Right lobe of liver (tissue), 4 donors: ENCODE data around the gene DRAXIN.

ENCODE experiments used
- CTCF ChIP-seq, 4 donors: fragments of 200-600 bp in 3 of 4; fragments of 450-650 bp in 1 of 4; IDR thresholded peaks; one replicate each; pipeline versions ENCODE4 v1.5.1 to v1.8.0; 2016 to 2022; ENCODE audit warnings: antibody characterized with exemption in 4 of 4, mild to moderate bottlenecking in 2 of 4
- POLR2A ChIP-seq: fragments of 450-650 bp; IDR thresholded peaks from one replicate; pipeline ENCODE4 v1.6.1; 2017; ENCODE audit warnings: antibody characterized with exemption, mild to moderate bottlenecking
- donor health status: DM: no; HTN: no; CAD: no.
- donor health status: DM: no; HTN: no; CAD: no.
- donor health status: DM: no; HTN: yes; CAD: no.

- TF ChIP-seq CTCF (IDR thresholded peaks at IDR 0.05): no peak
- no peak for TF ChIP-seq POLR2A
Observed at GRCh38 chr1:11682799-11683198, 8.7 kb upstream of the DRAXIN start.
